Tibial nerve (tissue), 4 donors: ENCODE measurements around the gene SMARCAL1.

Source experiments
- CTCF ChIP-seq, 5 experiments: fragments of 200-600 bp in 3 of 5; fragments of 450-650 bp in 2 of 5; sonication (generic) in 3 of 5; IDR thresholded peaks; one replicate each; pipeline ENCODE4 v1.5.1; 2016 to 2019; ENCODE audit warnings: antibody characterized with exemption in 5 of 5, mild to moderate bottlenecking in 3 of 5, moderate library complexity in 2 of 5
- EP300 ChIP-seq, 2 donors: sonication (generic); formaldehyde crosslinking; IDR thresholded peaks; one replicate each; pipeline ENCODE4 v1.6.1; 2017; ENCODE audit warnings: antibody characterized with exemption in 2 of 2, mild to moderate bottlenecking in 1 of 2

- TF ChIP-seq CTCF (IDR thresholded peaks at IDR 0.05) (no peak), EP300 (IDR thresholded peaks at IDR 0.05) (no peak)
Observed at GRCh38 chr2:216485237-216485636, 73.0 kb downstream of the SMARCAL1 start.
